ENCODE data around the gene MAD1L1.

MAD1L1 gene

DNA sequence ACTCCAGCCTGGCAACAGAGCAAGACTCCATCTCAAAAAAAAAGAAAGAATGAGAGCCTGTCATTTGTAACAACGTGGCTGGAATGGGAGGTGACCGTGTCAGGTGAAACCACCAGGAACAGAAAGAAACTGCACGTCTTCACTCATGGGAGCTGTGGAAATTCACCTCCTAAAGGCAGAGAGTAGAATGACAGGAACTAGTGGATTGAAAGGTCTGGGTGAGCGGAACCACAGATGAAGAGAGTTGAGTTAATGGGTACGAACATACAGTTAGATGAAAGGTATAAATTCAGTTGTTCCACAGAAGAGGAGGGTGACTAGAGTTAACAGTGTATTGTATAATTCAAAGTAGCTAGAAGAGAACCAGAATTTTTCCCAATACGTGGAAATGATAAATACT, 78.6 kb downstream of the MAD1L1 start:
- Histone ChIP-seq H3K4me3 (ENCODE audit: low read depth, low read length) (no peak overlapping the region), H3K36me3 (ENCODE audit: control insufficient read depth in 2 of 2, insufficient read depth in 1 of 2, low read length in 2 of 2) (peaks cover 0 to 2% of the 10 kb centered on the region in 2 experiments; a peak in 2 of 3 replicates), H3K27ac (ENCODE audit: extremely low read depth, low read depth, low read length) (no peak overlapping the region), H3K9me3 (ENCODE audit: control insufficient read depth, insufficient read depth, low read depth, low read length) (no peaks in the 10 kb centered on the region), H3K4me1 (ENCODE audit: control insufficient read depth, insufficient read depth, low read length) (peaks cover 25% of the 10 kb centered on the region)
- ChIA-PET POLR2A (no interaction called here), CTCF (interaction anchor here (0.6 to 0.7 kb wide), 2 partner anchors 9 to 56 kb away, joined by 3 to 5 read pairs; no protein-coding TSS in a partner anchor)
- TF ChIP-seq ZBTB6 (tag by site-specific recombination; IDR thresholded peaks at IDR 0.05) (no peak), ZNF138 (tag by site-specific recombination; IDR thresholded peaks at IDR 0.05; ENCODE audit: borderline replicate concordance) (no peak), ZBTB21 (tag by site-specific recombination; IDR thresholded peaks at IDR 0.05) (no peak), ZNF596 (tag by site-specific recombination; IDR thresholded peaks at IDR 0.05) (no peak), PRDM10 (tag by site-specific recombination; IDR thresholded peaks at IDR 0.05) (no peak), ZNF610 (tag by site-specific recombination; IDR thresholded peaks at IDR 0.05; ENCODE audit: borderline replicate concordance) (no peak), PRDM6 (tag by site-specific recombination; IDR thresholded peaks at IDR 0.05) (no peak), ZNF366 (tag by site-specific recombination; conservative IDR thresholded peaks at IDR 0.05) (no peak), ZNF26 (tag by site-specific recombination; IDR thresholded peaks at IDR 0.05) (no peak), ZNF280C (tag by site-specific recombination; IDR thresholded peaks at IDR 0.05) (no peak), ZFP37 (tag by site-specific recombination; IDR thresholded peaks at IDR 0.05) (no peak), ZNF518A (tag by site-specific recombination; conservative IDR thresholded peaks at IDR 0.05; ENCODE audit: low read depth) (no peak), ZNF701 (tag by site-specific recombination; IDR thresholded peaks at IDR 0.05) (no peak), ZNF692 (tag by site-specific recombination; IDR thresholded peaks at IDR 0.05) (no peak), KLF10 (tag by site-specific recombination; IDR thresholded peaks at IDR 0.05) (no peak)
- TF ChIP-seq, protein P1, sequence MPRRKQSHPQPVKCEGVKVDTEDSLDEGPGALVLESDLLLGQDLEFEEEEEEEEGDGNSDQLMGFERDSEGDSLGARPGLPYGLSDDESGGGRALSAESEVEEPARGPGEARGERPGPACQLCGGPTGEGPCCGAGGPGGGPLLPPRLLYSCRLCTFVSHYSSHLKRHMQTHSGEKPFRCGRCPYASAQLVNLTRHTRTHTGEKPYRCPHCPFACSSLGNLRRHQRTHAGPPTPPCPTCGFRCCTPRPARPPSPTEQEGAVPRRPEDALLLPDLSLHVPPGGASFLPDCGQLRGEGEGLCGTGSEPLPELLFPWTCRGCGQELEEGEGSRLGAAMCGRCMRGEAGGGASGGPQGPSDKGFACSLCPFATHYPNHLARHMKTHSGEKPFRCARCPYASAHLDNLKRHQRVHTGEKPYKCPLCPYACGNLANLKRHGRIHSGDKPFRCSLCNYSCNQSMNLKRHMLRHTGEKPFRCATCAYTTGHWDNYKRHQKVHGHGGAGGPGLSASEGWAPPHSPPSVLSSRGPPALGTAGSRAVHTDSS (tag by site-specific recombination; IDR thresholded peaks at IDR 0.05): no peak

All from HEK293 (cell line).